HG02884 (cell line): ENCODE results near the gene LPIN3.

ENCODE experiments used
- ATAC-seq: cut with Tn5 transposase; IDR thresholded peaks from one replicate; pipeline ENCODE4 v1.9.1; 2021; ENCODE audit warnings: mild to moderate bottlenecking, moderate library complexity; ENCODE audit not compliant: unreplicated experiment

The LPIN3 gene

DNA sequence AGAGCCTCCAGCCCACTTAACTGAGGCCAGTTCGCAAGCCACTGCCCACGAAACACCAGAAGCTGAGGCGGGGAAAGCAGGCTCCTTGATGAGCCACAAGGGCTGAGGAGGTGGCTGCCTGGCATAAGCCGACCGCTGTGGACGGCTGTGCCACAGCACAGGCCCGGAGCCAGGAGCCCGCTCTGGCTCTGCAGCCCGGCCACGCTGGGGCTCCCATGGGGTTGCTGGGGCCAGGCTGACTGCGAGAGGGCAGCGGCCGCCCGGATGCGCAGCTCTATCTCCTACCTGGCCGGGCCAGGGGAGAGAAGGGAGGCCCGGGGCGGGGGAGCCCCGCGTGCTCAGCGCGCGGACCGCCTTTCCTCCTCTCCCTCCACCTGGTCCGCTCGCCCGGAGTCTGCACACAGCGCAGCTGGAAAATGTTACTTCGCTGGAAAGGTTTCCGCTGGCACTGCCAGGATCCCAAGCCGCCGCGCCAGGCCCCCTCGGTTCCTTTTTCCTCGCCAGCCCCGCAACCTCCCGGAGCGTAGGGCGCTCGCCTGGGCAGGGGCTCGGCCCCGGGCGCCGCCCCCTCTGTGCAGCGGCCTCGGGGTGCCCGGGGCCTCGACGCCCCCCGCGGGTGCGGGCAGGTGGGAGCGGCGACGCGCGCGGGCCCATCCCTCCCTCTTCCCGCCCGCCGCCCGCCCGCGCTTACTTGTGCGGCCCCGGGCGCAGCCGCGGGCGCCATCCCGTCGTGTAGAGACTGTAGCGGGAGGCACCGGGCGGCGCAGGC lies 25.3 kb downstream of the LPIN3 start:
- no peak for ATAC-seq

DNA sequence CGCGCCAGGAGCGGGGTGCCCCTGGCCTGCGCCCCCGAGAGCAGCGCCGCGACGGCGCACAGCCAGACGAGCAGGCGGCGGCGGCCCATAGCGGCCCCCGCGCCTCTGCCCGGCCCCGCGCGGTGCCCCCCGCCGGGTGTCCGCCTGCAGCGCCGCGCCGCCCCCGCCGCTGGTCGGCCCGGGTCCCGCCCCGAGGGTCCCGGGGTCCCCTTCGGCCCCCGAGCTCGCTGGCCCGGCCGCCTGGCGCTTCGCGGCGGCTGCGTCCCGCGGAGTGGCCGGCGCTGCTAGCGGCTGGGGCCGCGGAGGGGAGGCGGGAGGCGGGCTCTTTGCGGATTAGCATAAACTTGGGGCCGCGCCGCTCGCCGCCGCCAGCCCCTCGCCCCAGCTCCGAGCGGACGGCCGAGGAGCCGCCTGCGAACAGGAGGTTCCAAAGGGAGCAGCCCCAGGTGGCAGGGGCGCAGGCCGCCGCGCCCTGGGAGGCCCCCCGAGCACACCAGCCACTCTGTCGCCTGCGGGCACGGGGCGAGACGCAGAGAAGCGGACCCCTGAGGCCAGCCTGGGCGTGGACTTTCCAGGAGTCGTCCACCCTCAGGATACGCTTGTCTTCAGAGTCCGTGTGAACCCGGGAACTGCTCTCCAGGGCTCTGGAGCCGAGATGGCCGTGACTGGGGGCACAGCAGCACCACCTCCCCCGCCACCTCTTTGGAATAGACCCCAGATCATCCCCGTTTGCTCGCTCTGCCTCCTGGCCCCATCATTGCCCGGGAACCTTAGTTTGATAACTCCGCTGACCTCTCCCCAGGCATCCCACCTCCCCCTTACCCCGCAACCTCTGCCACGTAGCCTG lies 26.1 kb downstream of the LPIN3 start, which contains the start of gene EMILIN3:
Gene EMILIN3, minus strand, starts transcription at position 273 of the 847 bp plus-strand sequence. Its CDS starts 184 bp downstream, at position 89.
- ATAC-seq: no peak

DNA sequence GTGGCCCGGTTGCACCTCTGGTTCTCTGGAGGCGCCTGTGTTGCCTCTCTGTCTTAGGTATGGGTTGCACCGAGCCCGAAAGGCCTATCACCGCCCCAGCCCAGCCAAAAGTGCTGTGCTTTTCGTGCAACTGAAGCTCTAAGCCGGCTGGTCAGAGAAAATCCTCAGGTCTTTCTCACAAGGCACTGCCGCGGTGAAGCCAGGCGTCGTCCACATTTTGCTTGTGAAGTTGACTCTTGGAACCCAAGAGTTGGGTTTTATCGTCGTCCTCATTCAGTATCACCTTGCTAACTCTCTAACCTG lies 26.7 kb downstream of the LPIN3 start:
- no peak for ATAC-seq

- ATAC-seq: no peak
Measured at GRCh38 chr20:41367956-41368355, 27.3 kb downstream of the LPIN3 start.

- ATAC-seq: no peak
Measured at GRCh38 chr20:41369673-41370072, 29.1 kb downstream of the LPIN3 start.

GRCh38 chr20:41370176-41370575 lies 29.6 kb downstream of the LPIN3 start:
- no peak for ATAC-seq

DNA sequence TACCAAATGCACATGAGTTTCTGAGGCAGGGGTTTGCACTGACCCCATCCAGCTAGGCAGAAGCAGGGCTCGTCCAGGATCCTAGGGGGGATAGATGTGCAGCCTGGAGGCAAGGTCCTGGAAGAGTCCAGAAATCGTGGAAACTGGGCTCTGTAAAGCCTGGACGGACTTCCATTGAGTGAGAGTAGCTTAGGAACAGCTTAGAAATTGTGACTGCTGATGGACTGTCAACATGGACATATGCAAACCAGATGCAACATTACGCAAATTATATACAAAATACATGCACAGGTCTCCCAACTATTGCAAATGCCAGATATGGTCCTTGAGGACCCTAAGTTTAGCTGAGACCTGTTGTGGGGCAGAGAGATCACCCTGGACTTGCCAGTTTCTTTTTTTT lies 30.8 kb downstream of the LPIN3 start:
- no peak for ATAC-seq

GRCh38 chr20:41373251-41373783 lies 32.7 kb downstream of the LPIN3 start:
- ATAC-seq: no peak

DNA sequence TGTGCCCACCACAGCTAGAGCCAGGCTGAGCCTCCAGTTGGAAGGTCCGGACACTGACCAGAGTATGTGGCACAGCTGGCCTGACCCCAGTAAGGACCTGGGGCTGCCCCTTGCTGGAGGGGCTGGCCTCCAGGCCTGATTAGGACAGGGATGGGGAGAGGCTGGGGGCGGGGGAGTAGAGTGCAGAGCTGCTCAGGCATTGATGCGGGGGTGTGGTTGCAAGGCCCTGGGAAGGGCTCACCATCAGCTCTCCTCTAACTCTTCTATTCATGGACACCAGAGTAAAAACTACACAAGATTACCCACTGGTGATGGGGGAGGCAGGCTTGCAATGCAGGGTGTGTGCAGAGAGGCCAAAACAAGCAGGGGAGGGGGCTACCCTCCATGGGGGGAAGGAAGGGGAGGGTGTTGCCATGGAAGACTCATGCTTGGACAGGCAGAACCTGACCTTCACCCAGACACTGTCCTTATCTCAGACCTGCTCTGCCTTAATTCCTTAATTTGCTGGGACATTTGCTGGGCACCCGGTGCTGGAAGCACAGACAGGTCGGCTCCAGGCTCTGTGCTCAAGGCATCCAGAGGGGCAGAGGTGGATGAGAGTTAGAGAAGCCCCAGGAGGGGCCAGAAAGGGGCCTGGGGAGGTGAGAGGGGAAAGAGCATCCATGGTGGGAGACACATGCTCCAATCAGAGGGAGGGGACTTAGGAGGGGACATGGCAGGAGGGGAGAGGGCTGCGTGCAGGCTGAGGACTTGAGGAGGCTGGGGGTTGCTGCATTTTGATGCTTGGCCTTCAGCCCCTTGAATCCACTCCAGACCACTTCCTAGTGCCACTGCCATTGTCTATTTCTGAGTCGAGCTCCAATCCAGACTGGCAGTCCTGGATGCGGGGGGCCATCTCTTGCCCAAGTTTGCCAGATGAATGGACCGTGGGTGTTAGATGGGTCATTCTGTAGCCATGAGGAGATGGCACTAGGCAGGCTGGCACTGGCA lies 33.6 kb downstream of the LPIN3 start:
- no peak for ATAC-seq

- ATAC-seq: no peak
Measured at GRCh38 chr20:41375846-41376245, 35.2 kb downstream of the LPIN3 start.

GRCh38 chr20:41376349-41376748 lies 35.7 kb downstream of the LPIN3 start:
- no peak for ATAC-seq

DNA sequence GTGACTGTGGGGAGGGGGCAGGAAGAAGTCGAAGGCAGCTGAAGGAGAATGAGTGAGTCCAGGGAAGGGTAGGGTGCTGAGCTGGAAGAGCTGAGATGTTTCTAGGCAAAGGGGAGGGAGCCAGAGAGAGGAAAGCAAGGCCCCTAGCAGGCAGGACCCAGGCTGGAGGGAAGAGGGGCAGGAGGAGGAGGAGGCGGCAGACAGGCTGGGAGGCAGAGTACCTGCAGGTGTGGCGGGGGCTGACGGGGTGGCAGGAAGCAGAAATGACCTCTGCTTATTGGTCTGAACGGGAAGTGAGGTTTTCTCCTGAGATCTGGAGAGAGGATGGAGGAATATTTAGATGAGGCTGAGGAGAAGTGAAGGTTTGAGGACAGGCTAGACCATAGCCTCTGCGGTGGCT lies 36.7 kb downstream of the LPIN3 start:
- ATAC-seq: no peak

DNA sequence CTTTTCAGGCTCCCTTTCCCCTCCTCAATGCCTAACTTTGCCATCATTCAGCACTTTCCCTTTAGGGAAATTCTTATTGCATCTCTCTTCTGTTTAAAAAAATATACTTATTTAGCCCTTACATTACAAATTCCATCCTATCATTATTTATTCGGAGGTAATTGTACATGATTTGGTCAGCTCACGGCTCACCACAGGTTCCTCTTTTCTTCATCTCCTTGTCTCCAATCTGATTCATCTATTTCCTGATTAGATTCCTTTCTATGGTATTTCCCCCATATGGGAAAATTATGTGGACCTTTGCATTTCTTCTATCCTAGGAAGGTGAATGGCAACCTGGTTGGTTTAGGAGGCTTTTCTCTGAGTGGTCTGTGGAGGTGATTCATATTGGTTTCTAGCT lies 38.9 kb downstream of the LPIN3 start:
- ATAC-seq: no peak

DNA sequence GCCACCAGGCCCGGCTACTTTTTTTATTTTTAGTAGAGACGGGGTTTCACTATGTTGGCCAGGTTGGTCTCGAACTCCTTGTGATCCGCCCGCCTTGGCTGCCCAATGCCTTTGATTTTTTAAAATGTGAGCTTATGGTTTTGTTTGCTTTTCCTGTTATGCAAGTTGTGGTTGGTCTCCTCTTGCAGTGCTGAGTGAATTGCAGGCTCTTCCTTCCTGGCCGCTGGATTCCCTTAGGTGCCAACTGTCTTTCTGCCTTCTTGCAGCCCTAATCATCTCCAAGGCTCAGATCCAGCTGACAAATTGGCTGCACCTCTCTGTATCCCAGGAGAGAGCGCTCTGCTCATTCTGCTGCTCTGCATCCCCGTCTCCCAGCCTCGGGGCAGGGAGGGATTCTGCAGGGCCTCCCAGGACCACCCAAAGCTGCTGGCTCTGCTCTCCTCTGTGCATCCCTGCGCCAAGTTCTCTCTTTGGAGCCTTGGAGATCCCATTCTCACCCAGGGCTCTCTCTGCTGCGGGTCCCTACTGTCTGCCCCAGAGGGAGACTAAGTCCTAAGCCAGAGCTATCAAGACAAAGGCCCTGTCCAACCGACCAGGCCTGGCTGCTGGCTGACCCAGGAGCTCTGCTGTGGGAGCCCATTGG lies 40.1 kb downstream of the LPIN3 start:
- ATAC-seq: no peak

GRCh38 chr20:41382791-41383305 lies 42.2 kb downstream of the LPIN3 start:
- ATAC-seq: no peak

- ATAC-seq: no peak
Measured at GRCh38 chr20:41386502-41387427, 46.1 kb downstream of the LPIN3 start.

DNA sequence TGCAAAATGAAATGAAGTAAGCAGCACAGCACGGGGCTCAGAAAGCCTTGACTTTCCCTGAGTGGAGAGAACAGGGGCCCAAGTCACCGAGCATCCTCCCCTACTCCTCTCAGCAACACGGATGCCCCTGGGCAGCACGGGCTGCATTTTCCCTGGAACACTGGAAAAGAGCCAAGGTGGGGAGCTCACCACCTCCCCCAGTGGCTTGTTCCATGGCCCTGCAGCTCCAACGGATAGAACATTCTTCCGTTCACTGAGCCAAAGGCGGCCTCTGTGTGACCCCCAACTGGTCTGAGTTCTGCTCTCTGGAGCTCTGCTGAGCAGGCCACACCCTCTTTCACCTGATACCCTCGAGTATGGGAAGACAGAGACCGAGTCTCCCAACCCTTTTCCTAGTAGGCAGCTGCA lies 46.8 kb downstream of the LPIN3 start:
- no peak for ATAC-seq

GRCh38 chr20:41390889-41391288 lies 50.3 kb downstream of the LPIN3 start:
- ATAC-seq: no peak

- ATAC-seq: no peak
Measured at GRCh38 chr20:41391587-41392001, 51.0 kb downstream of the LPIN3 start.
